NCI-H345 treated with DMSO at 0.1 percent for 48 hours (cell line): Measurements from ENCODE around the gene PPP1CA.

Experiments used
- DNase-seq: peaks from one replicate; lab custom pipeline; 2025; ENCODE audit not compliant: unreplicated experiment; lab: John Stamatoyannopoulos, UW

Gene PPP1CA

DNA sequence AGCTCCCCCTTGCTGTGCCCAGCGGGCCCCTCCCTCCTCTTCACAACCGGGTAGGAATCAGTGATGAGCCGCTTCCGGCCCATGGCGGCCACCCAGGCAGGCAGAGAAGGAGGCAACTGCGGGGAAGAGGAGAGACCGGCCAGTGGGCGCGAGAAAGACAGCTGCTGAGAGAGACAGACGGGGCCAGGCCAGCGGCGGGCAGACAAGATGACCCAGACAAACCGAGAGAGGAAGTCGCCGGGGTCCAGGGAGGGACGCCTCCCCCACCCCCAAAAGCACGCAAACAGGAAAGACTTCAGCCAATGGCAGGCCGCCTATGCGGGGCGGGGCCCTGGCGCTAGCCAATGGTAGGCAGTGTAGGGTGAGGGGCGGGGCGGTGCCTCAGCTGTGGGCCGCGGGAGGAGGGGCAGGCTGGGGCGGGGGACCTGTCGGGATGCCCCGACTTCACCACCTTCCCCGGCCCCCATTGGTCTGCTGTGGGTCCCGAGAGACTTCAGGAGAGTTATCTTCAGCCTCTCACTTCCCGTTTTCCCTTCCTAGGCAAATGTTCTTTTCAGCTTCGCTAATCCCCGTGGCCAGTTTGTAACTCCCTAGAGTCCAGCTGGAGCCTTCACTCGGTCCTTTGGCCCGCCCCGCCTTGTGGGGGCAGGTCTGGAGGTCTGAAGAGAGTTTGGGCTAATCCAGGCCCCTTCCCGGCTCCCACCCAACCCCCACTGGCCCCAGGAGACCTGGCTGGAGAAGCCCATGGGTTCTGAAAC, 48.2 kb downstream of the PPP1CA start, which contains the start of gene POLD4:
POLD4 (minus strand) TSS at position 230 of the 758 bp plus-strand sequence; CDS start at position 83, 147 bp downstream.
- peak; percentile 87 for DNase-seq

DNA sequence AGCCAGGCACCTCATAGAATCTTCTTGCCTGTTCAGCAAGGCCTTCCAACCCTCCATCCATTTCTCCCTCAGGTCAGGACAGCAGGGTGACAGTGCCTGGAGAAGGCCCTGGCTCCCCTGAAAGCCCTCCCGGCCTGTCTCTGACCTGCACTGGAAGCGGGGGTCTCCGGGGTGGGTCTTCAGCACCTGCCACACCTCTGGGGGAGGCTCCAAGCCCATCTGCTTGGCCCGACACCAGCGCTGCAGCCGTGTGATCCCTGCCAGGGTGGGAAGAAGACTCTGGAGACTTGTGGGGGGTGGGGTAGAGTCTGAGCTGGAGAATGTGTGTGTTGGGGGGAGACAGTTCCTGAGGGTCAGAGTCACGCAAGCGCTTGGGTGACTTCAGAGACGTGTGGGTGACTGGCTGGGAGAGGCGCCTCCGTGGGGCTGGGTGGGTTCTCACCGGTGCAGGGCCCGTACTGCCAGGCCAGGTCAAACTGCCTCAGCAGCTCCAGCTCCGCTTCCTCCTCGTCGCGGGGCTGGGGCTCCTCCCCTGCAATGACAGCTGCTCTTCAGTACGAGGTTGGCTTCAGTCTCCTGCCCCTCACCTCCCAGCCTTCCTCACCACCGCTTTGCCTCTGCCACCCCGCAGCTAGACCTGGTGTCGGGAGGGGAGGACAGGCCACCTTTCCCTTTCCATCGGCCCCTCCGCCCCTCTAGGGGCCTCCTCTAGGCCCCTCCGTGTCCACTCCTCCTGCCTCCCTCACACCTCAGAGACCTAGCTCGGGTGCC, 48.9 kb downstream of the PPP1CA start:
- peak; percentile 32 for DNase-seq

GRCh38 chr11:67351275-67352005, 50.2 kb downstream of the PPP1CA start:
- peak; percentile 55 for DNase-seq

- DNase-seq: no peak
Measured at GRCh38 chr11:67349928-67350465, 51.7 kb downstream of the PPP1CA start.

GRCh38 chr11:67349457-67349856, 52.2 kb downstream of the PPP1CA start:
- no peak for DNase-seq

DNA sequence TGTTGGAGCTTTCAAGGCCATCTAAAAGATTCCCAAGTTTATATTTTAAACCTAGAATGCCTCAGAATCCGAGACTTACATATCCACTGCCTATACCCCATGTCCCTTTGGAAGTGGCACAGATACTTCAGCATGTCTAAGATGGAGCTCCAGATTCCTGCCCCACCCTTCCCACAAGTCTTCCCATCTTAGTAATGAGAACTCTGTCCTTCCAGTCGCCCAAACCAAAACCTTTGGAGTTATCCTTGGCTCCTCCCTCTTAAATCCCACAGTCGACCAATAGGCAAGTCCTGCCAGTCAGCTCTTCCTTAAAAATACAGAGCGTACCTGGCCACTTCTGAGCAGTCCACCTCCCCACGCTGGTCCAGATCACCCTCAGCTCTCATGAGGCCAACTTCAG, 52.6 kb downstream of the PPP1CA start:
- no peak for DNase-seq
